GM18873 (cell line): Measurements from ENCODE around the gene ZFYVE19.
A peak's percentile ranks its signal among the peaks of the same experiment; 100 is the strongest.

Experiments
- ATAC-seq: cut with Tn5 transposase; IDR thresholded peaks from one replicate; pipeline ENCODE4 v1.9.1; 2021; ENCODE audit warnings: mild to moderate bottlenecking, moderate library complexity, moderate number of reproducible peaks; ENCODE audit not compliant: unreplicated experiment, low FRiP score

The ZFYVE19 gene

GRCh38 chr15:40807028-40807887, at the start of gene ZFYVE19, which contains the start of gene DNAJC17:
ZFYVE19 (plus strand) TSS chr15:40807089; CDS start chr15:40807590, 501 bp downstream.
DNAJC17 (minus strand) TSS chr15:40807473; CDS start chr15:40807446, 27 bp downstream.
- peak; percentile 92 for ATAC-seq

DNA sequence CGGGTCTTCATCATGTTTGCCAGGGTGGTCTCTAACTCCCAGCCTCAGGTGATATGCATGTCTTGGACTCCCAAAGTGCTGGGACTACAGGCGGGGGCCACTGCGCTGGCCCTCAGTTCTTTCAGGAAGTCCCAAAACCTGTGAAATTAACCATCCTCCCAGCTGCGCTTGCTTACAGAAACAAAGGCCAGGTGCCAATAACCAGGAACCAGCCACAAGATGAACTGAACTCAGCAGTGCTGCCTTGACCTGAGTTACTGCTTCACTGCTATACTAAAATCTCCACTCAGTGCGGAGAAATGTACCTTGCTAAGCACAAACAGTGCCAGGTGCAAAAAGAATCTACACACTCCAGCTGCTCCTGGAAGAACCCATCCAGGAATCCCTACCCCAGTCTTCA, 46.9 kb upstream of the ZFYVE19 start:
- no peak for ATAC-seq

- ATAC-seq, result no peak
These were observed 43.7 kb upstream of the ZFYVE19 start for GRCh38 chr15:40762919-40763800.

DNA sequence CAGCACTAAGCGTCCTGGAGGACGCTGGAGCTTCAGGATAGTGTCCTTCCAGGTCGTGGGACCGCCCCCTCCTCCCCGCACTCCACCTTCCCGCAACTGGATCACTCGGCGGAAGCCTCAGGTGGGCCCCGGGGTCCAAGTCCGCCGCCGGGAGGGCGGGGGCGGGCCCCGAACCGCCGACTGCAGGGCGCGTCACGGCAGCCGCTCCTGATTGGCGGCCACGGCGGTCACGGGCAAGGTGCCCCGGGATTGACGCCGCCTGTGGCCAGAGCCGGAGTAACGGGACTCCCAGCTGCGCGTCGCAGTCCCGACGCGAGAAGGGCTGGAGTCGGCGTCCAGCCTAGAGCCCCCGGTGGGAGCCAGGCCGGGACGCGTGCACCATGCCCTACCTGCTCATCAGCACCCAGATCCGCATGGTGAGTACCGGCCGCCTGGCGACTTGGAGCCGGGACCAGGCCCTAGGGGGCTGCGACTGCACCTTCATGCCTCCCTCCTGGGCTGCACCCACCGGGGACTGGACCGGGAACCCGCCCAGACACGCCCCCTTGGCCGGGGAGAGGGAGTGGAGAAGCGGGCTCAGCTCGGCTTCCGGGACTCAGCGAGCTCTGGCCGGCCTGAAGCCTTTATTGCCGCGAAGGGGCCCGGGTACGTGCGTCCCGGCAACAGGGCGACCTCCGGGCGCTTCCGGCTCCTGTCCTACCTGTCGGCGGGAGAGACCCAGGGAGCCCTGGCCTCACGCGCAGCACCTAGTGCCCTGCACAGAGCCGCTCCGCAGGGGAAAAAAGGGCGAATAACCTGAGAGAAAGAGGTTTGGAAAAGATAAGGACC, 42.9 kb upstream of the ZFYVE19 start, which contains the start of gene GCHFR:
TSS of gene GCHFR (plus strand) at position 268 of the 828 bp plus-strand sequence. CDS start at position 381, 113 bp downstream.
- no peak for ATAC-seq

DNA sequence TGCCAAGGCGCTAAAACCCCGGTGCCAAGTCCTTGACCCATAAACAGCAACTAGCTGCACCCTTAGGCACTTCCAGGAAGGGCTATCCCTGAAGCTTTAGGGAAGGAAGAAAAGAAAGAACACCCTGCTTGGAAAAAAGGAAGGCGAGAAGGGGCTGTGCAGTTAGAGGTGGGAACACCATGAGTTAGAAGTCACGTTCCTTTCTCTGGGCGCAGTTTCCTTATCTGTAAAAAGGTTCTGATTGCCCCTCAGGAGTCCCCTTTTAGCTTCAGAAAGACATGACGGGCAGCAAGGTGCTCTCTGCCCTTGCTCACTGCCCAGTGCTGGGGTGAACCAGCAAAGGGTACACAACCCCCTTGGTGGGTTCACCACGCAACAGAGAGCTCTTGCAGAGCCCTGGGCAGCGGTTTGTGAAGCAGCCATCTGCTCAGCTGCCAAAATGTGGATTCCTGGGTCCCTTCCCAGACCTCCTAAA, 42.2 kb upstream of the ZFYVE19 start:
- ATAC-seq, result no peak

- ATAC-seq, result no peak
These were observed 40.6 kb upstream of the ZFYVE19 start for GRCh38 chr15:40766194-40766815.

DNA sequence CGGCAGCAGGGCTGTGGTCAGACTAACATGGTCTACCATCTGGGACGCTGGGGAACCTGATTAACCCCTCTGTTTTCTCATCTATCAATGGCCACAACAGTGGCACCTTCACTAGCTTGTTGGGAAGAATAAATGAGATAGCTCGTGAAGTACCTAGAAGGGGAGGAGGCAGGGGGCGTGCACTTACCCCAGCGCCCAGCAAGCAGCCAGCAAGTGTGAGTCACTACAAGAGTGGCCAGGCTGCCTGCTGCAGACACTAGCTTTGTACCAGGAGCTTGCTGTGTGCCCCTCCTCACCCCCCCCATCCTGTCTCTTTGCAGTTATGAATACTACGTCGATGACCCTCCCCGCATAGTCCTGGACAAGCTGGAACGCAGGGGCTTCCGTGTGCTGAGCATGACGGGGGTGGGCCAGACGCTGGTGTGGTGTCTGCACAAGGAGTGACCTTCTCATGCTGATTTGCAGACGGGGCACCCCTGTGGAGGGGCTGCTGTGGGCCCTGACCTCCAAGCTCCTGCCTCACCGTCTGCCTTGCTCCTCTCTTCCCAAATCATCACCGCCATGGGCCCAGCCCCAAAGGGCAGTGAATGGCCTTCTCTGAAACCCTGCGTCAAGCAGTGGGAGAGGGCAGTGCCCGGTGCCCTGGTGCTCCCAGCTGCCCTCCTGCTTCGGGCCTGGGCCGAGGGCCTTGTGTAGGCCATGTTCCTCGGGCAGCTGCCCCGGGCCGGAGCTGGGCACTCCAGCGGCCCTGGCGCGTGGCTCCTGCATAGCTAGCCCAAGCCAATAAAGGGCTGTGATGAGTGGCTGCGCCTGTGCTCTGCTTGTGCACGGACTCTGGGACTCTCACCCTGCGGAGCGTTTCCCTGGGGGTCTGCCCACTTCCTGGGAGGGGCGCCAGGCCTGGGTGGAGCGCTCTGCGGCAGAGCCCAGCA, 39.7 kb upstream of the ZFYVE19 start:
- ATAC-seq, result no peak

GRCh38 chr15:40767838-40768500, 38.9 kb upstream of the ZFYVE19 start:
- no peak for ATAC-seq

DNA sequence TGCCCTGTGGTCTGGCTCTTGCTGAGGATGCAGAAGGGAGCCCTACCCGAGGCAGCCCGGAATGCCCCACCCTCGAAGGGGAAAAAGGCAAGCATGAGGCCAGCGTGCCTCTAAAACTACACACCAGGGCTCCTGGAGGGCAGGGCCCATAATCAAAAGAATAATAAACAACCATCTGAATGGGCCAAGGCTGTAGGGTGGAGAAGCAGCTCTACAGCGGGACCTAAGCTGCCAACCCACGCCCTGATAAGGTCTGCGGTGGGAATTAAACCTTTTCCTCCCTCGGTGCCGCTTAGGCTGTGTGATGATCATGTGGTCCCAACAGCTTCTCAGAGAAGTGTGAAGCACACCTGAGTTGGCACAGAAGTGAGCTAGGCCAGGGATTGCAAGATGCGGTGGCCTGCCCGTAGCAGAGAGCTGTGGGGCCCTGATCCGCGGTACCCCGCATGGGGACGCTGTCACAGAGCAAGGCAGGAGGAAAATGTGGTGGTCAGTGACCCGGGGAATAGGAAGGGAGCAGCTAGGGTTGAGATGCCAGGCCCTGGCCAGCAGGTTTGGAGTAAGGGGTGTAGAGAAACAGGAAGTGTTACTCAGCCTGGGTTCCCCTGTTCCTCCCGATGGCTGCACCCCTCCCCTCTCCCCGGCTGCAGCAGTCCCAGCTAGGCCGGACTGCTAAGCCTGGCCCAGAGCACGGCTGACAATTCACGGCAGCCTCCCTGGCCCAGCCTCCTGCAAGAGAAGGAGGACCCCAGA, 38.2 kb upstream of the ZFYVE19 start:
- no peak for ATAC-seq

GRCh38 chr15:40769274-40770146, 37.4 kb upstream of the ZFYVE19 start, which contains the start of gene C15orf62:
C15orf62 (plus strand) TSS chr15:40769980; CDS start chr15:40770496, 516 bp downstream.
- ATAC-seq, result no peak

- no peak for ATAC-seq
These were observed 36.7 kb upstream of the ZFYVE19 start for GRCh38 chr15:40770147-40770721.

- no peak for ATAC-seq
These were observed 35.6 kb upstream of the ZFYVE19 start for GRCh38 chr15:40771242-40771641.

DNA sequence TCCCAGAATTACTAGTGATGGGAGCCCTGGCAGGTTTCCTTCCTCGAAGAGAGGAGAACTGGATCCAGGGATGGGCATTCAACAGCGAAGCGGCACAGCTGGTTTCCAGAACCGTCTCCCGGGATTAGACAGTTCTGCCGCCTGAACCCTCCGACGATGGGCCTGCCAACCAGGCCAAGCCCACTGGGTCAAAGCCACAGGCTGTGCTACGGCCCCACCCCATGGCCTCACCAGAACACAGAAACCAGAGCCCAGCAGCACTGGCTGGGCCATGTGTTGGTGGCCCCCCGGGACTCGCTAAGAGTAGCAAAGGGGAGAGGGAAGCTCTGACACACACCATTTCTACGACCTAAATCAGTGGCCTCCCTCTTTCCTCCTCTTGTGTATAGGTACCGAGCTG, 34.9 kb upstream of the ZFYVE19 start:
- no peak for ATAC-seq

GRCh38 chr15:40773496-40773895, 33.4 kb upstream of the ZFYVE19 start:
- ATAC-seq, result no peak

GRCh38 chr15:40773902-40774301, 33.0 kb upstream of the ZFYVE19 start:
- ATAC-seq, result no peak

- no peak for ATAC-seq
These were observed 31.9 kb upstream of the ZFYVE19 start for GRCh38 chr15:40775007-40775406.
